Transverse colon (tissue), 4 donors: ENCODE measurements around the gene TNS1. TPM values are rescaled to one million over a fixed set of nuclear protein-coding genes. Genes with fewer than 3 reads are reported as not detected.
"Not testable (repeated sequence)": the region's sequence is repeated elsewhere in the genome, so short reads cannot be mapped to it uniquely, and the experiment has no call there.

Source experiments
- DNase-seq: peaks from one replicate; pipeline ENCODE4 v3.0.0-alpha.2; 2019
- H3K27ac ChIP-seq, 4 donors: fragments of 200-600 bp; sonication (generic); 2 replicates each; pipeline ENCODE4 v1.5.1; 2016 to 2018; ENCODE audit warnings: inconsistent platforms in 4 of 4
- H3K27me3 ChIP-seq: fragments of 200-600 bp; sonication (generic); 2 replicates; pipeline ENCODE4 v1.5.1; 2017; ENCODE audit warnings: inconsistent platforms
- H3K36me3 ChIP-seq, 4 donors: fragments of 200-600 bp; sonication (generic); 2 replicates each; pipeline ENCODE4 v1.5.1; 2017 to 2019; ENCODE audit warnings: inconsistent platforms in 4 of 4
- H3K4me1 ChIP-seq, 4 donors: fragments of 200-600 bp; sonication (generic); 2 replicates each; pipeline ENCODE4 v1.5.1; 2017 to 2020; ENCODE audit warnings: inconsistent platforms in 4 of 4
- H3K4me3 ChIP-seq, 4 donors: fragments of 200-600 bp; sonication (generic); 1 replicate in 1 of 4; 2 replicates in 3 of 4; pipeline versions ENCODE4 v1.5.1 to v1.6.1; 2017 to 2019; ENCODE audit warnings: inconsistent platforms in 4 of 4
- H3K9me3 ChIP-seq, 2 donors: fragments of 200-600 bp; sonication (generic); 2 replicates each; pipeline ENCODE4 v1.5.1; 2017 to 2019; ENCODE audit warnings: inconsistent platforms in 2 of 2
- CTCF ChIP-seq, 5 experiments: fragments of 200-600 bp in 3 of 5; fragments of 450-650 bp in 2 of 5; sonication (generic) in 3 of 5; IDR thresholded peaks; 1 replicate in 2 of 5; 2 replicates in 3 of 5; pipeline ENCODE4 v1.5.1; 2016 to 2017; ENCODE audit warnings: antibody characterized with exemption in 5 of 5, inconsistent platforms in 3 of 5, mild to moderate bottlenecking in 2 of 5, moderate library complexity in 1 of 5
- EP300 ChIP-seq: sonication (generic); formaldehyde crosslinking; IDR thresholded peaks from one replicate; pipeline ENCODE4 v1.6.1; 2017; ENCODE audit warnings: antibody characterized with exemption, low read depth
- POLR2A ChIP-seq: fragments of 450-650 bp; IDR thresholded peaks from one replicate; pipeline ENCODE4 v1.6.1; 2016; ENCODE audit warnings: antibody characterized with exemption, mild to moderate bottlenecking, moderate library complexity
- POLR2AphosphoS5 ChIP-seq, 3 donors: sonication (generic); formaldehyde crosslinking; IDR thresholded peaks; one replicate each; pipeline ENCODE4 v1.6.1; 2016; ENCODE audit warnings: antibody characterized with exemption in 3 of 3
- WGBS, 2 donors: methylation state at CpG; one replicate each; pipeline ENCODE4 v1.1.5; 2018; ENCODE audit warnings: low coverage in 1 of 2; 5-methylcytosine and 5-hydroxymethylcytosine counted together
- in situ Hi-C, 4 donors: fragments of 200-750 bp; cut with MboI; loops; one replicate each; pipeline versions ENCODE4 v1.15.0 to v1.15.1; 2017; ENCODE audit warnings: low sequenced_read_pairs in 3 of 4, low pct_ligation_motif_present in 1 of 4, low pct_unique_long_range_greater_than_20kb in 1 of 4
- intact Hi-C: fragments of 100-400 bp; cut with DNase I; formaldehyde crosslinking; loops from one replicate; pipeline ENCODE4 v1.15.1; 2023; ENCODE audit warnings: low total_unique reads
- total RNA-seq, 4 donors: library from RNA; depleted of rRNA; stranded (reverse); fragments of >200 nt; gene quantifications; one replicate each; pipeline ENCODE4 v1.1.0, GENCODE V29; 2016

The TNS1 gene
- total RNA-seq, 4 donors from 2014 or later: 101 to 487 (median 231) TPM

- H3K4me1 ChIP-seq: peaks cover 0 to 5% (median 5%) of the 10 kb centered on the region in 4 donors
- WGBS, 2 donors: 64 to 92% methylated on average over 2 of the region's 2 CpGs
Observed at GRCh38 chr2:218039171-218039570, 36.4 kb upstream of the TNS1 start.

DNA sequence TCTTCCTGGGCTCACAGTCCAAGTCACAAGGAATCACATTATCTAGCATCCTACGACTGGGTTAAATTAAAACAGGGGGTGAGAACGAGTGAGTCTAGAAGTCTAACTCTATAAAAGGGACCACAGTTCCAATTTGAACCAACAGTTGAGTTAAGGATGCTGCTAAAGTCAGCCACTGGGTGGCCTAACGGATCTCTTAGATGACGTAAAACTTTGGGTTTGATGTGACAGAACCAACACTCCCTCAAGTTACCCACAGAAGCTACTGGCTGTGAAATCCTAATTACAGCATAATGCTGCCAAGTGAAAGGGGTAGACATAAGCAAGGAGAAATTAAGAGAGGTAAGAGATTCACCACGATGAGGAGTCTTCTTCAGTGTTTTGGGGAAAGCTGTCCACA is 33.6 kb upstream of the TNS1 start:
- in situ Hi-C loops: no loop called here

More at GRCh38 chr2:218039171-218039570, 36.4 kb upstream of the TNS1 start:
- no peak for TF ChIP-seq CTCF (IDR thresholded peaks at IDR 0.05)
- no peak for TF ChIP-seq EP300
- no peak for TF ChIP-seq POLR2AphosphoS5 (IDR thresholded peaks at IDR 0.05)
- TF ChIP-seq POLR2A: no peak
- Histone ChIP-seq H3K27ac (no peak overlapping the region), H3K27me3 (peaks cover 13% of the 10 kb centered on the region), H3K36me3 (no peaks in the 10 kb centered on the region), H3K4me3 (no peak overlapping the region), H3K9me3 (no peaks in the 10 kb centered on the region)
- intact Hi-C loops (loop anchor here (5.0 kb wide), 1 partner anchor 37 kb away; the partner anchor contains the start of gene TNS1), in situ Hi-C loops (no loop called here)
- no peak for DNase-seq

GRCh38 chr2:218035463-218036100 is 32.8 kb upstream of the TNS1 start:
- no peak overlapping the region for H3K4me3 ChIP-seq
- in situ Hi-C loops: no loop called here
- intact Hi-C loops: loop anchor here (5.0 kb wide), 1 partner anchor 33 kb away; the partner anchor contains the start of gene TNS1
- no peak overlapping the region for H3K27ac ChIP-seq
- peaks cover 21% of the 10 kb centered on the region for H3K27me3 ChIP-seq
- WGBS, 2 donors: 83% methylated on average over 12 of the region's 12 CpGs; no CpG with 5 or more reads in 1 of the 2 donors
- no peak for DNase-seq
- no peaks in the 10 kb centered on the region for H3K9me3 ChIP-seq
- H3K4me1 ChIP-seq: peaks cover 0 to 5% (median 5%) of the 10 kb centered on the region in 4 donors
- TF ChIP-seq EP300 (no peak), POLR2AphosphoS5 (IDR thresholded peaks at IDR 0.05) (no peak), POLR2A (no peak), CTCF (IDR thresholded peaks at IDR 0.05) (no peak)
- no peaks in the 10 kb centered on the region for H3K36me3 ChIP-seq

More for the DNA sequence above, 33.6 kb upstream of the TNS1 start:
- TF ChIP-seq EP300 (no peak), CTCF (IDR thresholded peaks at IDR 0.05) (no peak), POLR2A (no peak)
- Histone ChIP-seq H3K27me3 (peaks cover 21% of the 10 kb centered on the region), H3K9me3 (no peaks in the 10 kb centered on the region), H3K27ac (no peak overlapping the region), H3K4me3 (no peak overlapping the region), H3K4me1 (peaks cover 0 to 5% (median 5%) of the 10 kb centered on the region in 4 donors), H3K36me3 (no peaks in the 10 kb centered on the region)
- intact Hi-C loops: loop anchor here (5.0 kb wide), 1 partner anchor 34 kb away; the partner anchor contains the start of gene TNS1
- no peak for DNase-seq
- WGBS, 2 donors: 77 to 81% methylated on average over 4 to 5 of the region's 5 CpGs

DNA sequence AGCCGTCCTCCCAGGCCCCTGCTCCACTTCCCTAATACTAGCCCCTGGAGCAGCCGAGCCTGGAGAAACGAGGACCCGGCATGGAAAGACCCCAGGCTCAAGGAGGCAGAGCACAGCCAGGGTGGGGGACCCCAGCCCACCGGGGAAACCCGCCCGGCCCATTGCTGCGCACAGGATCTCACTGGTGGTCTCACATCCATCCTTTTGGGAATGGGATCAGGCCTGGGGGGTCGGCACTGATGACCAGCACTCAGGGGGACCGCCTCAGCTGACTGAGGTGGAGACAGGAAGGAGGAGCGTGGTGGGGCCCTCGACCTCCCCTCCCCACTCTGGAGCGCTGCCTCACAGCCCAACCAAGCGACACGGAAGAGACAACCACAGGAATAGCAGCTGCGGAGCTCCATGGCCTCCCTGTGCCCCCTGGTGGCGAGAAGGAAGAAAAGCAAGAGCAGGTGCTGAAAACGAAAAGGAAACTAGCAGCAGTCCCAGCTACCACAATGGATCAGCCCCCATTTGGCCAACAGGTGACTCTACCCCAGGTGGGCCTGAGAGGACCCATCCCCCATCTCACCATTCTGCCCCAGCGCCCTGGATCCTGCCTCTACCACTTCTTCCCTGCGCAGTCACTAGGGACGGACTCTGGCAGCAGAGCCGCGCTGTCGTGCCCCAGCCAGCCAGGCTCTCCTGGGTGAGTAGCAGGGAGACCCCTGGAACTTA is 31.9 kb upstream of the TNS1 start:
- H3K27ac ChIP-seq, in situ Hi-C loops, H3K4me1 ChIP-seq, H3K36me3 ChIP-seq, H3K9me3 ChIP-seq: not testable (repeated sequence)
- TF ChIP-seq CTCF (IDR thresholded peaks at IDR 0.05): peak; percentile 56 to 67 (median 62)
- DNase-seq: peak; percentile 62
- peaks cover 21% of the 10 kb centered on the region for H3K27me3 ChIP-seq
- WGBS, 2 donors: 45% methylated on average over 14 of the region's 24 CpGs; no CpG with 5 or more reads in 1 of the 2 donors
- intact Hi-C loops: loop anchor here (5.0 kb wide), 2 partner anchors 32 to 247 kb away; partner anchors contain the start of gene TNS1
- peak overlapping the region in 1 of 4 donors; percentile 9 for H3K4me3 ChIP-seq
